Kidney capillary endothelial cell (primary cell): ENCODE measurements around the gene NFIC.

Experiments
- DNase-seq: peaks from one replicate; pipeline ENCODE4 v3.0.0-alpha.2; 2018; ENCODE audit warnings: low spot score

Gene NFIC

GRCh38 chr19:3454656-3455392 is 88.4 kb downstream of the NFIC start:
- DNase-seq, result no peak

DNA sequence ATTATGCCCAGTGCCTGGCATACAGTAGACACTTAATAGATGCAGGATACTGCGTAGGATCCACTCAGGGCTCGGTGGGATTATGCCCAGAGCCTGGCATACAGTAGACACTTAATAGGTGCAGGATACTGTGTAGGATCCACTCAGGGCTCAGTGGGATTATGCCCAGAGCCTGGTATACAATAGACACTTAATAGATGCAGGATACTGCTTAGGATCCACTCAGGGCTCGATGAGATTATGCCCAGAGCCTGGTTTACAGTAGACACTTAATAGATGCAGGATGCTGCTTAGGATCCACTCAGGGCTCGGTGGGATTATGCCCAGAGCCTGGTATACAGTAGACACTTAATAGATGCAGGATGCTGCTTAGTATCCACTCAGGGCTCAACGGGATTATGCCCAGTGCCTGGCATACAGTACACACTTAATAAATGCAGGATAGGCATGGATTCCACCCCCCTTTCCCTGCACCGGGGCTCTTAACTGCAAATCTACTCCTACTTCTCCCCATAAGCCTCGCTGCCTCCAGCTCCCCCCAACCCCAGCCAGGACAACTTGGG is 89.1 kb downstream of the NFIC start:
- no peak for DNase-seq

DNA sequence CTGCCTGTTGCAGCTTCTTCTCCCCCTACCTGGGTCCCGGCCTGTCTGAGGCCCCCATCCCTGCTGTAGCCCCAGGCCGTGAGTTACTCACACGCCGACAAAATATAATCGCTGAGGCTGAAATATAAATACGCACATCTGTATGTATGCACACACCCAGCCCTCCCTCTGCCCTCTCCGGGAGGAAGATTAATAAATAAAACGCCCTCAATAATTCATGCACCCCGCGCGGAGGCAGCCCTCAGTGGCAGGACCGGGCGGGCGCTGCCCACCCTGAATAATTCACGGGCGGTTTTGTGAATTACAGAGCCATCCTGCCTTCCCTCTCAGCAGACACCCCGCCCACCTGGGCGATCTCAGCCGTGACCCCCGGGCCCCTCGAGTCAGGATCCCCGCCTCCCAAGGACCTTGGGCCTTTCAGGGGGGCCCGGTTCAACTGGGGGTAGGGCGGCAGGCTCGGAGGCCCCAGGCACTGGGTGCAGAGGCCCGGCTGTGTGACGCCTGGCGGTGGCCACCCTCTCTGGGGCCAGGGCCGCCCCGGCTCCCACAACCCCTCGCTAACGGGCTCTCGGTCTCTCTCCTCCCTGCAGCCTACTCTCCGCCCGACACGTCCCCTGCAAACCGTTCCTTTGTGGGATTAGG is 89.7 kb downstream of the NFIC start:
- no peak for DNase-seq

DNA sequence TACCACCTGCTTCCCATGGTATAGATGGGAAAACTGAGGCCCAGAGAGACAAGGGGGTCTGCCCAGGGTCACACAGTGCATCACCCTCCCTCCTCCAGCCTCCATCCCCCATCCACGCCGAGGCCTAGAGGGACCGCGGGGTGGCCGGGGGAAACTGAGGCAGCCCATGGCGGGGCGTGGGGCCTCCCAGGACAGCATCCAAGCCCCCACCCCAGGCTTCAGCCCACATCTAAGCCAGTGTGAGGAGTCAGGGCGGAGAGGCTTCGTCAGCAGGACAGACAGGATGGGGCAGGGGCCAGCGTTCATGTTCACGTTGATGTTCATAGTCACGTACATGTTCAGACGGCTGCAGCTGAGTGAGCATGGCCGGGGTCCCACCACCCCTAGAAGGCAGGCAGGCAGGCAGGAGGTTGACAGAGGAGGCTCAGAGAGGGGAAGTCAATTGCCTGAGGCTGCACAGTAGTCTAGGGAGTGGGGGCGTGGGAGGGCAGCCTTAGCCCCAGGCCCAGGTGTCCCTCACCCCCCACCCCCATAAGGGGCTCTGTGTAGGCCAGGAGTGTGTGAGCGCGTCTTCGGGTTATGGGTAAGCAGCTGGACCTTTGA is 90.6 kb downstream of the NFIC start:
- no peak for DNase-seq

GRCh38 chr19:3457528-3458228 is 91.3 kb downstream of the NFIC start:
- no peak for DNase-seq

GRCh38 chr19:3458229-3459088 is 92.1 kb downstream of the NFIC start:
- DNase-seq, result no peak

GRCh38 chr19:3459089-3459881 is 92.9 kb downstream of the NFIC start:
- peak; percentile 91 for DNase-seq

GRCh38 chr19:3459965-3460582 is 93.7 kb downstream of the NFIC start:
- no peak for DNase-seq

DNA sequence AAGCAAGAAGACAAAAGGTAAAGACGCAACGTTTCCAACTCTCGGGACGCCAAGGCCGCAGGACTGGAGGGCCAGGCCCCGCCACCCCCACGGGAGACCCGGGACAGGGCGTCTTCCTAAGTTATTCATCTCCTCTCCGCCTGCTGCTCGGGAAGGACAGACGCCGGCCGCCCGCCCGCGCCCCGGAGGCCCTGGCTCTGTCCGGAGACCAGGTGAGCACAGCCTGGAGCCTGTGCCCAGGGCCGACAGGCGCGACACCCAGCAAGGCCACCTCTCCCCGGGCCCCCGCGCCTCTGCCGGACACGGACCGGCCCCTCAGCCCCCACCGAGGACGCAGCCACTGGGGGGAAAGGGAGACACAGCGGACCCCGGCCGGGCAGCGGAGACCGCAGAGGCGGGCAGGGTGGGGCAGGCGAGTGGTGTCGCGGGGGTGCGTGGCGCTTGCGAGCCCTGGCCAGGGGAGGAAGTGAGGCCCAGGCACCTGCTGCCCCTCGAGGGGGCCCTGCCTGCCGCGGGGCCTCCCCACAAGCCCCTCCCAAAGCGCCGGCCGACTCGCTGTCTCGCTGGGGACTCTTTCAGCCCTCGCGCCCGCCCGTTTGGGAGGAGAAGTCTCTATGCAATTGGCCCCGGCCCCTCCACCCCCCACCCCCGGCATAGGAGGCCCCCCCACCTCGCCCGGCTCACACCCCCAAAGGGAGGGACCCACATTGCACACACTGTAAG is 96.8 kb downstream of the NFIC start:
- DNase-seq, result no peak

DNA sequence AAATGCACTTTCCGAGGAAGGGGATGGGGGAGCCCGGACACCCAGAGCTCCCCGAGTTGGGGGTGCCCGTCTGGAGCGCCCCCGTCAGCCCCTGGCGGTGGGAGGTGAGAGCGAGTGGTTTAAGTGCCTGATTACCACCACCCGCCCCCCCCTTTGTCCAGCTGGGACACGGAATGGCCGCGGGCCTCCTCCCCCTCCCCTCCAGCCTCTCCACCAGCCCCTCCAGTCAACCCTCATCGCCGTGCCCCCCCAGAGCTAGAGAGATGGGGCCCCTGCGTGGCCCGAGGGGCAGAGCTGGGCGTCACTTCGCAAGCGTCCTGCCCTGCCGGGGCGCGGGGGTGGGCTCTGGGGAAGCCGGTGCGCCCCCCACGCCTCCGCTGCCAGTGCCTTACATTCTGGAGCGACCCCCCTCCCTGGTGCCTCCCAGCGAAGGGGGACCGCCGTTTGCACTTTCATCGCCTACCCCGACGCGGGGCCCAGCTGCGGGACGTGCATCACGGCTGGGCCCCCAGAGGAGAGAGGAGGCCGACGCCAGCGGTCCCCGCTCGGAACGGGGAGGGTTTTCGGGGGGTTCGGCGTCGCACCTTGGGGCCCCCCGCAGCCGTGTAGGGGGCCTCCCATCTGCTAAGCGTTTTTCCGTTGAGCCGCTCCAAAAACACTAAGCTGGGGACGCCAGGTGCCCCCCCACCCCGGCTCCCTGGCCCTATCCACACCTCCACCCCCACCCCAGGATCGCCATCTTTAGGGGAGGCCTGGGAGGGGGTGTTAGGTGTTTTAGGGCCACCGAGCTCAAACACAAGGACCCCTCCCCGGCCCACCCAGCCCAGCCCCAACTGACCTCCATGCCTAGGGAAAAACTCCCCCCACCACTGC is 97.6 kb downstream of the NFIC start:
- no peak for DNase-seq

GRCh38 chr19:3464587-3465235 is 98.3 kb downstream of the NFIC start:
- no peak for DNase-seq

DNA sequence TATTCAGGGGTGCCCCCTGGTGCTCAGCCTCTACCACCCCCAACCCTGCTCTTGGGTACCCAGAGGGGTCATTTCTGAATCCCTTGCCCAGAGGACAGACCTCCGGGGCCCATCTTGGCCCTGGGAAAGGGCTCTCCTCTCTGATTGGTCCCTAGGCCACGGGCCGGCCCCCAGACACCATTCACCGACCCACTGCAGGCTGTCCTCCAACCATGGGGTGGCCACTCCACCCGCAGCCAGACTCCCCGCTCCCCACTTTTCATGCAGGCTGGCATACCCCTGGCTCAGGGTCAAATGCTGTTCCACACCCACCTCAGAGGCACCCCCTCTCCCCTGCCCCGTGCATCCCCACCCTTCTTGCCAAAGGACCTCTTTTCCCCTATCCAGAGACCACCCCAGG is 99.2 kb downstream of the NFIC start:
- DNase-seq, result no peak

- DNase-seq, result no peak
Observed at GRCh38 chr19:3466635-3467034, 100.3 kb downstream of the NFIC start.

- DNase-seq, result no peak
Observed at GRCh38 chr19:3467437-3468198, 101.2 kb downstream of the NFIC start.

- no peak for DNase-seq
Observed at GRCh38 chr19:3468211-3468610, 101.8 kb downstream of the NFIC start.

- DNase-seq, result no peak
Observed at GRCh38 chr19:3469638-3470499, 103.5 kb downstream of the NFIC start.
